ENCODE measurements around the gene SPTAN1.
"Not testable (repeated sequence)": the region's sequence is repeated elsewhere in the genome, so short reads cannot be mapped to it uniquely, and the experiment has no call there.

The SPTAN1 gene

GRCh38 chr9:128552153-128552743, at the start of gene SPTAN1:
TSS of gene SPTAN1 (plus strand) at chr9:128552587. CDS start at chr9:128566741, 14,154 bp downstream.
- DNase-seq: peak; percentile 97

GRCh38 chr9:128503415-128503825, 49.0 kb upstream of the SPTAN1 start:
- not testable (repeated sequence) for DNase-seq

GRCh38 chr9:128503870-128504269, 48.5 kb upstream of the SPTAN1 start:
- DNase-seq: peak; percentile 61

- peak; percentile 99 for DNase-seq
These were observed 47.6 kb upstream of the SPTAN1 start, which contains the start of gene GLE1 for GRCh38 chr9:128504485-128505413. TSS of gene GLE1 (plus strand) at chr9:128504719. CDS start at chr9:128504806, 87 bp downstream.

- no peak for DNase-seq
These were observed 47.0 kb upstream of the SPTAN1 start for GRCh38 chr9:128505414-128505765.

- DNase-seq: not testable (repeated sequence)
These were observed 46.5 kb upstream of the SPTAN1 start for GRCh38 chr9:128505906-128506305.

GRCh38 chr9:128512820-128513219, 39.6 kb upstream of the SPTAN1 start:
- DNase-seq: no peak

GRCh38 chr9:128521956-128522355, 30.4 kb upstream of the SPTAN1 start:
- DNase-seq: no peak

- DNase-seq: no peak
These were observed 29.0 kb upstream of the SPTAN1 start for GRCh38 chr9:128523199-128523925.

GRCh38 chr9:128526720-128527119, 25.7 kb upstream of the SPTAN1 start:
- DNase-seq: no peak

GRCh38 chr9:128528445-128529160, 23.8 kb upstream of the SPTAN1 start:
- DNase-seq: no peak

- no peak for DNase-seq
These were observed 23.2 kb upstream of the SPTAN1 start for GRCh38 chr9:128529191-128529590.

- DNase-seq: no peak
These were observed 19.8 kb upstream of the SPTAN1 start for GRCh38 chr9:128532581-128532980.

GRCh38 chr9:128540634-128541360, 11.6 kb upstream of the SPTAN1 start:
- no peak for DNase-seq

GRCh38 chr9:128546504-128546903, 5.9 kb upstream of the SPTAN1 start:
- DNase-seq: no peak

- DNase-seq: no peak
These were observed 3.5 kb upstream of the SPTAN1 start for GRCh38 chr9:128548876-128549275.

GRCh38 chr9:128550226-128550625, 2.2 kb upstream of the SPTAN1 start:
- DNase-seq: peak; percentile 65

GRCh38 chr9:128550770-128551656, 1.4 kb upstream of the SPTAN1 start:
- no peak for DNase-seq

GRCh38 chr9:128551657-128552152, 682 bp upstream of the SPTAN1 start:
- DNase-seq: no peak

GRCh38 chr9:128552744-128553440, 505 bp downstream of the SPTAN1 start:
- no peak for DNase-seq

Data from activated CD8-positive, alpha-beta memory T cell treated with anti-CD3 and anti-CD28 coated beads for 24 hours (primary cell).